Measurements from ENCODE around the gene ZNF385B.
A peak's percentile ranks its signal among the peaks of the same experiment; 100 is the strongest.

The ZNF385B gene

GRCh38 chr2:179410552-179411356 lies 450.7 kb downstream of the ZNF385B start:
- DNase-seq (ENCODE audit: low read depth in 1 of 2, low spot score in 1 of 2), result peak in 1 of 2 experiments; percentile 40
- no peaks in the 10 kb centered on the region for H3K27me3 ChIP-seq (ENCODE audit: insufficient read depth, poor library complexity, severe bottlenecking)
- H3K4me3 ChIP-seq (replicated peaks; ENCODE audit: insufficient read depth, low read length), result no peak overlapping the region
- H3K27ac ChIP-seq (replicated peaks), result no peak overlapping the region
- TF ChIP-seq POLR2AphosphoS5 (IDR thresholded peaks at IDR 0.05; ENCODE audit: low read depth) (no peak), CTCF (IDR thresholded peaks at IDR 0.05; ENCODE audit: insufficient read depth, low read length) (peak; percentile 71), SPI1 (IDR thresholded peaks at IDR 0.05; ENCODE audit: borderline replicate concordance, low read depth) (peak; percentile 12; the same call in 1 of the 2 replicates), REST (IDR thresholded peaks at IDR 0.05; ENCODE audit: insufficient replicate concordance, low read depth) (no peak), GABPA (IDR thresholded peaks at IDR 0.05; ENCODE audit: low read depth) (no peak)

GRCh38 chr2:179403624-179404023 lies 457.8 kb downstream of the ZNF385B start:
- Histone ChIP-seq H3K4me3 (replicated peaks; ENCODE audit: insufficient read depth, low read length) (no peak overlapping the region), H3K27ac (replicated peaks) (no peak overlapping the region), H3K27me3 (ENCODE audit: insufficient read depth, poor library complexity, severe bottlenecking) (no peaks in the 10 kb centered on the region)
- no peak for DNase-seq (ENCODE audit: low read depth in 1 of 2, low spot score in 1 of 2)
- TF ChIP-seq REST (IDR thresholded peaks at IDR 0.05; ENCODE audit: insufficient replicate concordance, low read depth) (no peak), CTCF (IDR thresholded peaks at IDR 0.05; ENCODE audit: insufficient read depth, low read length) (no peak), GABPA (IDR thresholded peaks at IDR 0.05; ENCODE audit: low read depth) (no peak), SPI1 (IDR thresholded peaks at IDR 0.05; ENCODE audit: borderline replicate concordance, low read depth) (no peak), POLR2AphosphoS5 (IDR thresholded peaks at IDR 0.05; ENCODE audit: low read depth) (no peak)

GRCh38 chr2:179393481-179393880 lies 467.9 kb downstream of the ZNF385B start:
- Histone ChIP-seq H3K27ac (replicated peaks) (no peak overlapping the region), H3K4me3 (replicated peaks; ENCODE audit: insufficient read depth, low read length) (no peak overlapping the region), H3K27me3 (ENCODE audit: insufficient read depth, poor library complexity, severe bottlenecking) (no peaks in the 10 kb centered on the region)
- TF ChIP-seq POLR2AphosphoS5 (IDR thresholded peaks at IDR 0.05; ENCODE audit: low read depth) (no peak), CTCF (IDR thresholded peaks at IDR 0.05; ENCODE audit: insufficient read depth, low read length) (no peak), SPI1 (IDR thresholded peaks at IDR 0.05; ENCODE audit: borderline replicate concordance, low read depth) (no peak), REST (IDR thresholded peaks at IDR 0.05; ENCODE audit: insufficient replicate concordance, low read depth) (no peak), GABPA (IDR thresholded peaks at IDR 0.05; ENCODE audit: low read depth) (no peak)
- no peak for DNase-seq (ENCODE audit: low read depth in 1 of 2, low spot score in 1 of 2)
